SK-N-SH (cell line): ENCODE data around the gene MAGI2. TPM values are rescaled to one million over a fixed set of nuclear protein-coding genes. Genes with fewer than 3 reads are reported as not detected.

Experiments
- CTCF ChIA-PET: fragments of 300-600, 350-600 bp; formaldehyde crosslinking; extraction: SDS; loops from one replicate; lab custom pipeline; 2021; lab: Yijun Ruan, JAX
- POLR2A ChIA-PET: fragments of 350-600 bp; sonication (Branson Sonifier 250); formaldehyde crosslinking; extraction: SDS; loops from one replicate; lab custom pipeline; 2020; ENCODE audit warnings: antibody characterized with exemption, inconsistent platforms; lab: Yijun Ruan, JAX
- DNase-seq: peaks from one replicate; pipeline ENCODE4 v3.0.0; 2012
- H2AFZ ChIP-seq: fragments of 200-600 bp; sonication (generic); 2 replicates; pipeline ENCODE4 v1.8.1; 2016; ENCODE audit warnings: antibody characterized with exemption, mild to moderate bottlenecking, low read depth
- H3F3A ChIP-seq: fragments of 200-600 bp; sonication (generic); replicated peaks from 2 replicates; pipeline ENCODE3; 2016; ENCODE audit warnings: antibody characterized with exemption, mild to moderate bottlenecking; ENCODE audit not compliant: insufficient read depth
- H3K27ac ChIP-seq, 2 experiments: fragments of 200-500 bp in 1 of 2; fragments of 200-600 bp in 1 of 2; sonication (Bioruptor generic) in 1 of 2; sonication (generic), shearing (Covaris generic) in 1 of 2; 2 replicates each; pipeline versions ENCODE4 v1.5.1 to v1.6.1; 2014 to 2016; ENCODE audit warnings: low read depth in 2 of 2, inconsistent platforms in 1 of 2, low read length in 1 of 2, mild to moderate bottlenecking in 1 of 2, mixed read lengths in 1 of 2
- H3K27me3 ChIP-seq: fragments of 200-600 bp; sonication (generic), shearing (Covaris generic); 2 replicates; pipeline ENCODE4 v1.6.1; 2016; ENCODE audit warnings: mixed run types; ENCODE audit not compliant: insufficient read depth
- H3K36me3 ChIP-seq, 2 experiments: fragments of 200-500 bp in 1 of 2; fragments of 200-600 bp in 1 of 2; sonication (Bioruptor generic) in 1 of 2; sonication (generic) in 1 of 2; replicated peaks in 1 of 2; 2 replicates each; pipeline versions ENCODE3 to v1.5.1; 2014 to 2016; ENCODE audit warnings: low read length in 1 of 2, mild to moderate bottlenecking in 1 of 2; ENCODE audit not compliant: insufficient read depth in 2 of 2, control insufficient read depth in 1 of 2
- H3K4me1 ChIP-seq, 2 experiments: fragments of 200-500 bp in 1 of 2; fragments of 200-600 bp in 1 of 2; sonication (Bioruptor generic) in 1 of 2; sonication (generic), shearing (Covaris generic) in 1 of 2; 2 replicates each; pipeline versions ENCODE4 v1.5.1 to v1.6.1; 2014 to 2016; ENCODE audit warnings: low read depth in 1 of 2, low read length in 1 of 2, mixed run types in 1 of 2; ENCODE audit not compliant: insufficient read depth in 2 of 2, control insufficient read depth in 1 of 2
- H3K4me2 ChIP-seq: fragments of 200-600 bp; sonication (generic), shearing (Covaris generic); 2 replicates; pipeline ENCODE4 v1.6.1; 2017; ENCODE audit warnings: mixed run types
- H3K4me3 ChIP-seq, 2 experiments: fragments of 200-500 bp in 1 of 2; fragments of 200-600 bp in 1 of 2; sonication (Bioruptor generic) in 1 of 2; sonication (generic), shearing (Covaris generic) in 1 of 2; 2 replicates each; pipeline versions ENCODE4 v1.5.1 to v1.8.1; 2014 to 2016; ENCODE audit warnings: low read depth in 2 of 2, inconsistent platforms in 1 of 2, low read length in 1 of 2, mild to moderate bottlenecking in 1 of 2, mixed read lengths in 1 of 2, moderate library complexity in 1 of 2
- H3K79me2 ChIP-seq: fragments of 200-600 bp; sonication (generic); 2 replicates; pipeline ENCODE4 v1.8.1; 2017; ENCODE audit warnings: mild to moderate bottlenecking; ENCODE audit not compliant: insufficient read depth
- H3K9ac ChIP-seq: fragments of 200-600 bp; sonication (generic); 2 replicates; pipeline ENCODE4 v1.6.1; 2017; ENCODE audit warnings: mixed run types
- H3K9me2 ChIP-seq: fragments of 200-600 bp; sonication (generic); 2 replicates; pipeline ENCODE4 v1.6.1; 2017; ENCODE audit warnings: mixed run types
- H3K9me3 ChIP-seq: fragments of 200-600 bp; sonication (generic); 2 replicates; pipeline ENCODE4 v1.6.1; 2017; ENCODE audit warnings: mixed run types, mild to moderate bottlenecking, moderate library complexity
- H4K20me1 ChIP-seq: fragments of 200-600 bp; sonication (generic); 2 replicates; pipeline ENCODE4 v1.6.1; 2017; ENCODE audit warnings: mild to moderate bottlenecking, mixed run types; ENCODE audit not compliant: insufficient read depth
- CHD2 ChIP-seq: fragments of 150-350 bp; IDR thresholded peaks from 2 replicates; pipeline ENCODE4 v1.6.1; 2018; ENCODE audit warnings: low read length; ENCODE audit not compliant: partially characterized antibody
- ELF1 ChIP-seq: IDR thresholded peaks from 2 replicates; pipeline ENCODE4 v1.4.0; 2012
- FOXM1 ChIP-seq: IDR thresholded peaks from 2 replicates; pipeline ENCODE4 v1.4.0; 2012; ENCODE audit warnings: low read depth, mild to moderate bottlenecking
- GATA2 ChIP-seq: sonication (generic); formaldehyde crosslinking; IDR thresholded peaks from 2 replicates; pipeline ENCODE4 v1.5.0; 2020; ENCODE audit warnings: mild to moderate bottlenecking, missing genetic modification reagents
- MAX ChIP-seq: IDR thresholded peaks from 2 replicates; pipeline ENCODE4 v1.4.0; 2012; ENCODE audit warnings: low read depth
- MXI1 ChIP-seq: IDR thresholded peaks from 2 replicates; pipeline ENCODE4 v1.6.1; 2012; ENCODE audit warnings: mild to moderate bottlenecking, low read depth, low read length, improper control_type of control experiment
- PBX3 ChIP-seq: IDR thresholded peaks from 2 replicates; pipeline ENCODE4; 2012
- RAD21 ChIP-seq: IDR thresholded peaks from 2 replicates; pipeline ENCODE4 v1.6.1; 2012; ENCODE audit warnings: mild to moderate bottlenecking, low read length
- RCOR1 ChIP-seq: fragments of 150-350 bp; IDR thresholded peaks from 2 replicates; pipeline ENCODE4 v1.6.1; 2017; ENCODE audit warnings: antibody characterized with exemption, low read length
- RFX5 ChIP-seq: IDR thresholded peaks from 2 replicates; pipeline ENCODE4 v1.6.1; 2012; ENCODE audit warnings: mild to moderate bottlenecking, improper control_type of control experiment, low read length
- RXRA ChIP-seq: IDR thresholded peaks from 2 replicates; pipeline ENCODE4 v1.4.0; 2012; ENCODE audit warnings: low read depth, mild to moderate bottlenecking, borderline replicate concordance
- TEAD4 ChIP-seq: IDR thresholded peaks from 2 replicates; pipeline ENCODE4 v1.4.0; 2012; ENCODE audit warnings: mild to moderate bottlenecking, borderline replicate concordance; ENCODE audit not compliant: insufficient read depth
- USF2 ChIP-seq: fragments of 150-350 bp; IDR thresholded peaks from 2 replicates; pipeline ENCODE4 v1.6.1; 2017; ENCODE audit warnings: antibody characterized with exemption, low read length, low read depth, borderline replicate concordance
- YY1 ChIP-seq: IDR thresholded peaks from 2 replicates; pipeline ENCODE4 v1.4.0; 2012; ENCODE audit warnings: low read depth, mild to moderate bottlenecking
- WGBS: methylation state at CpG from one replicate; pipeline ENCODE4 v1.1.6; 2017; ENCODE audit warnings: low lambda C conversion rate; 5-methylcytosine and 5-hydroxymethylcytosine counted together
- polyA plus RNA-seq, 3 experiments: library from polyadenylated mRNA; depleted of rRNA; stranded (reverse); fragments of >200 nt; gene quantifications; 2 replicates each; pipeline ENCODE4 v1.2.3, GENCODE V29; 2012

The MAGI2 gene
- polyA plus RNA-seq, 1 of the 3 experiments (the other 2 are of a cell fraction): 1.1 TPM

- WGBS: 94% methylated on average over 4 of the region's 4 CpGs
- no peak for TF ChIP-seq RXRA
- no peak for TF ChIP-seq GATA2 (CRISPR knock-in tag)
- TF ChIP-seq ELF1: no peak
- TF ChIP-seq PBX3: no peak
- no peak for TF ChIP-seq FOXM1
- no peak for TF ChIP-seq YY1
- TF ChIP-seq USF2: no peak
- TF ChIP-seq RAD21: no peak
- no peak for TF ChIP-seq MAX
- no peak for TF ChIP-seq MXI1
- no peak for TF ChIP-seq RFX5
- H4K20me1 ChIP-seq: no peaks in the 10 kb centered on the region
- no peaks in the 10 kb centered on the region for H3K9me2 ChIP-seq
- H3K9ac ChIP-seq: no peak overlapping the region
- no peak overlapping the region for H3K4me3 ChIP-seq
- CTCF ChIA-PET: no interaction called here
- no peak for DNase-seq
- no peaks in the 10 kb centered on the region for H3K79me2 ChIP-seq
- H3K27me3 ChIP-seq: no peaks in the 10 kb centered on the region
- no peak overlapping the region for H3K27ac ChIP-seq
- no peak overlapping the region for H2AFZ ChIP-seq
- H3F3A ChIP-seq: no peaks in the 10 kb centered on the region
- peaks cover 0 to 14% of the 10 kb centered on the region in 2 experiments; a peak in 2 of 4 replicates for H3K4me1 ChIP-seq
- no peak overlapping the region for H3K4me2 ChIP-seq
- H3K9me3 ChIP-seq: no peaks in the 10 kb centered on the region
- POLR2A ChIA-PET: no interaction called here
- peaks cover 0 to 2% of the 10 kb centered on the region in 2 experiments for H3K36me3 ChIP-seq
Observed at GRCh38 chr7:79339208-79339925, 114.1 kb downstream of the MAGI2 start.

GRCh38 chr7:79337717-79338116, 115.8 kb downstream of the MAGI2 start:
- Histone ChIP-seq H3F3A (no peaks in the 10 kb centered on the region), H3K9me2 (no peaks in the 10 kb centered on the region), H4K20me1 (no peaks in the 10 kb centered on the region), H3K27ac (no peak overlapping the region), H2AFZ (no peak overlapping the region), H3K4me3 (no peak overlapping the region), H3K4me1 (peaks cover 0 to 14% of the 10 kb centered on the region in 2 experiments; a peak in 2 of 4 replicates), H3K4me2 (no peak overlapping the region), H3K27me3 (no peaks in the 10 kb centered on the region), H3K9ac (no peak overlapping the region), H3K36me3 (peaks cover 0 to 2% of the 10 kb centered on the region in 2 experiments), H3K79me2 (no peaks in the 10 kb centered on the region), H3K9me3 (no peaks in the 10 kb centered on the region)
- WGBS: 84% methylated on average over 5 of the region's 5 CpGs
- TF ChIP-seq ELF1 (no peak), MXI1 (no peak), GATA2 (CRISPR knock-in tag) (no peak), YY1 (no peak), TEAD4 (no peak), RCOR1 (no peak), MAX (no peak), CHD2 (no peak)
- CTCF ChIA-PET: interaction anchor here (0.7 kb wide), 1 partner anchor 11 kb away, joined by 3 read pairs; no protein-coding TSS in a partner anchor
- DNase-seq: no peak
- POLR2A ChIA-PET: no interaction called here
